ENCODE measurements around the gene SNAPC4.
A peak's percentile ranks its signal among the peaks of the same experiment; 100 is the strongest.

SNAPC4 gene, protein sequence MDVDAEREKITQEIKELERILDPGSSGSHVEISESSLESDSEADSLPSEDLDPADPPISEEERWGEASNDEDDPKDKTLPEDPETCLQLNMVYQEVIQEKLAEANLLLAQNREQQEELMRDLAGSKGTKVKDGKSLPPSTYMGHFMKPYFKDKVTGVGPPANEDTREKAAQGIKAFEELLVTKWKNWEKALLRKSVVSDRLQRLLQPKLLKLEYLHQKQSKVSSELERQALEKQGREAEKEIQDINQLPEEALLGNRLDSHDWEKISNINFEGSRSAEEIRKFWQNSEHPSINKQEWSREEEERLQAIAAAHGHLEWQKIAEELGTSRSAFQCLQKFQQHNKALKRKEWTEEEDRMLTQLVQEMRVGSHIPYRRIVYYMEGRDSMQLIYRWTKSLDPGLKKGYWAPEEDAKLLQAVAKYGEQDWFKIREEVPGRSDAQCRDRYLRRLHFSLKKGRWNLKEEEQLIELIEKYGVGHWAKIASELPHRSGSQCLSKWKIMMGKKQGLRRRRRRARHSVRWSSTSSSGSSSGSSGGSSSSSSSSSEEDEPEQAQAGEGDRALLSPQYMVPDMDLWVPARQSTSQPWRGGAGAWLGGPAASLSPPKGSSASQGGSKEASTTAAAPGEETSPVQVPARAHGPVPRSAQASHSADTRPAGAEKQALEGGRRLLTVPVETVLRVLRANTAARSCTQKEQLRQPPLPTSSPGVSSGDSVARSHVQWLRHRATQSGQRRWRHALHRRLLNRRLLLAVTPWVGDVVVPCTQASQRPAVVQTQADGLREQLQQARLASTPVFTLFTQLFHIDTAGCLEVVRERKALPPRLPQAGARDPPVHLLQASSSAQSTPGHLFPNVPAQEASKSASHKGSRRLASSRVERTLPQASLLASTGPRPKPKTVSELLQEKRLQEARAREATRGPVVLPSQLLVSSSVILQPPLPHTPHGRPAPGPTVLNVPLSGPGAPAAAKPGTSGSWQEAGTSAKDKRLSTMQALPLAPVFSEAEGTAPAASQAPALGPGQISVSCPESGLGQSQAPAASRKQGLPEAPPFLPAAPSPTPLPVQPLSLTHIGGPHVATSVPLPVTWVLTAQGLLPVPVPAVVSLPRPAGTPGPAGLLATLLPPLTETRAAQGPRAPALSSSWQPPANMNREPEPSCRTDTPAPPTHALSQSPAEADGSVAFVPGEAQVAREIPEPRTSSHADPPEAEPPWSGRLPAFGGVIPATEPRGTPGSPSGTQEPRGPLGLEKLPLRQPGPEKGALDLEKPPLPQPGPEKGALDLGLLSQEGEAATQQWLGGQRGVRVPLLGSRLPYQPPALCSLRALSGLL (N-terminal part only)

DNA sequence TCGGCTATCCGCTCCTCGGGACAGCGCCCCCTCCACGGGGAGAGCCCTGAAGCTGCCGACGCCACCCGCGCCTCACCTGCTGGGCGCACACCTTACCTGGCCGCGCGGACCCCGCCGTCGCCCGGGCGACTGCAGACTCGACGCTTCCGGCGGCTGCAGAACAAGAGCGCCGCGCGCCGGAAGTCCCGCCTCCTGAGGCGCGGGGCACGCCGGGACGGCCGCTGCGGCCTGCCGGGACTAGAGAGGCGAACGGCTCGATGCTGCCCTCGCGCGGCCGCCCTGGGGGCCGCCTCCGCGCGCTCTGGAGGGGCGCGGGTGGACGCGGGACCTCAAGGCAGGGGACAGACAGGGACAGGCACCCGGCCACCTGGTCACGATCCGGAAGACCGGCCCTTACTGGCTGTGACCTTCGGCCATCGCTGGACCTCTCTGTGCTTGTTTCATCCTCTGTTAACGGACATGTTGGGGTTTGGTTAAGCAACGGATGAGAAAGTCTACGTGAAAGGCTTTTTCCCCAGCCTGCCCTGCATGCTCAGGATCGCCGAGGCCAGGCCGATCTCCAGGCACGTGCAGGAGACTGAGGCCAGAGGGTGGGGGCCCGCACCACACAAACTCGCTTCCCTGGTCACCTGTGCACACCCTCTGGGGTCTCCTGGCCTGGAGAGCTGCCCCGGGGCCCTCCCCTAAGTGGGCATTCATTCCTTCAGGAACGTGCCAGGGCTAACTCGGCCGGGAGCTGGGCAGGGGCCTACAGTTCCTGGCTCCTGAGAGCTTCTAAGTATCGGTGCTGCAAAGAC, at the start of gene SNAPC4:
Gene SNAPC4 (minus strand): TSS at position 133 of the 797 bp plus-strand sequence. CDS start 1,742 bp downstream, outside the sequence.
- peak; percentile 94 for DNase-seq (ENCODE audit: low spot score)

DNA sequence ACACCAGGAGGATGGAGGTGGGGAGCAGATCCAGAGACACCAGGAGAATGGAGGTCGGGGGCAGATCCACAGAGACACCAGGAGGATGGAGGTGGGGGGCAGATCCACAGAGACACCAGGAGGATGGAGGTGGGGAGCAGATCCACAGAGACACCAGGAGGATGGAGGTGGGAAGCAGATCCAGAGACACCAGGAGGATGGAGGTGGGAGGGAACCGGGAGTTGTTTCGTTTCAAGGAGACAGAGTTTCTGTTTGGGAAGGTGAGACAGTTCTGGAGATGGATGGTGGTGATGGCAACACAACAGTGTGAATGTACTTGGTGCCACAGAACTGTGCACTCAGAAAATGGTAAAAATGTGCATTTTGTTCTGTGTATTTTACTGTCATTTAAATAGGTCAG, 48.7 kb upstream of the SNAPC4 start:
- DNase-seq (ENCODE audit: low spot score), result no peak

DNA sequence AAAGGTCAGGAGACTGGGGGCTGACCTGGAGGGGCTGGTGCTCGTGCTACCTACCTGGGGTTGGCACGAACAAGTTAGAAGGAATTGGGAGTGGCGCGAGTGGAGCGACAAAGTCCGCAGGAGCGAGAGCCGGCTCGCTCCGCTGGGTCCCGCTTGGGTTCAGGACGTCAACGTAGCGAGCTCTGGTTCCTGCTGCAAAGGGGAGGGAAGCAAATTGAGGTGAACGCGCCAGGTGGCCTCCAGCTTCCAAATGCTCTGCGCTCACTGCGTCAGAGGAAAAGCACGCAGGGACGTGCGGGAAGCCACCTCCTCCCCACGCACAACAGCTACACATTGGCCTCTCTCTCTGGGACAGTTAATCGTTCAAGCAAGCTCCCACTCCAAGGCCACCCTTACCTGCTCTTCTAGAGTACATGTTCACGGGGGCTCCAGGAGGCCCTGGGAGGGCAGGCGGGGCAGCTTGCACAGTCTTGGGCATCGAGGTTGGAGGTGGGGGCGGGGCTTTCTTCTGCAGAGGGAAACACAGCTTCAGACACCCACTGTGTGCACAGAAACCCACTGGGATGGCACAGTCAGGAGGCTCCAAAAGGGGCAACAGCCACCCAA, 47.3 kb upstream of the SNAPC4 start:
- no peak for DNase-seq (ENCODE audit: low spot score)

DNA sequence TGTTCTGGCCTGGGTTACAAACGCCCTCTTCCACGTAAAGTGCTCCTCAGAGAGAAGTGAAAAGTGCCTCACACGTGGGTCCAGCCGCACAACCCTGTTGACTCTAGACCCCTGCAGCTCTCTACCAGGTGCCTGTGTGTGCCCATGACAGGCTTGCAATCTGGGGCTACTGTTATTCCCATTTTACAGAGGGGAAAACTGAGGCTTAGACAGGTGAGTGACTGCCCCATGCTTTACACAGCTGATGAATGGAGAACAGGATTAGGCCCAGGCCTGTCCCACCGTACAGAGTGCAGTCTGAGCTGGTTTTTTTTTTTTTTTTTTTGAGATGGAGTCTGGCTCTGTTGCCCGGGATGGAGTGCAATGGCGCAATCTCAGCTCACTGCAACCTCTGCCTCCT, 45.8 kb upstream of the SNAPC4 start:
- no peak for DNase-seq (ENCODE audit: low spot score)

DNA sequence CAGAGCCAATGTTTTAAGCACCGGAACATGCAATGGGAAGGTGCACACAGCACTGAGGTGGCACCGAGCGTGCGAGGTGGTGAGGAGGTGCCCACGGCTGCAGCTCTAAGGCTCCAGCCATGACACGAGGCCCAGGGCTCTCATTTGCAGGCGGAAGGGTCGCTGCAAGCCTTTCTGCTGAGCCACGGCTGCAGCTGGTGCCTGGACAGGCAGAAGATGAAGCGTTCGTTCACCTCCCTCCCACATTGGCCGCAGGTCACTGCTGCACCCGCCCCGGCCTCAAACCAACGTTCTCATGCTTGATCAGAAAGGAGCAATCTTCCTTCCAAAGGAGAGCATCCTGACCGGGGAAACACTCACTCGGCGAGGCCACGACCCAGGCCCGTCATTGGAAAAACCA, 44.1 kb upstream of the SNAPC4 start:
- DNase-seq (ENCODE audit: low spot score), result no peak

DNA sequence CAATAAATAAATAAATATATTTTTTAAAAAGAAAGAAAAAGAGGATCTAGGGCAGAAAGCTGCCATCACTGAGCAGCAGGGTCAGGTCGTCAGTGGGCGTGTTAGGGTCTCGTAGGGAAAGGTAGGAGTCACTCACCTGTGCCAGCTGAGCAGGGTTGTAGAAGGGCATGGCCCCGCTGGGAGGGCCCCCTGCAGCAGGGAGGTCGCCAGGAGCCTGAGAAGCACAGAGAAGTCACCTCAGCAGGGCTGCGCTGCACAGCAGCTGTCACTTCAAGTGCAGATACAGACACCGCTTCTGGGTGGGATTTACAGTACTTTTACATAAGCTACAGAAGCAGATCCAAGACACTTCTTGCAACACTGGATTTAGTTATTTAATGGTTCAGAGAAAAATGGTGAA, 43.7 kb upstream of the SNAPC4 start:
- DNase-seq (ENCODE audit: low spot score), result no peak

DNA sequence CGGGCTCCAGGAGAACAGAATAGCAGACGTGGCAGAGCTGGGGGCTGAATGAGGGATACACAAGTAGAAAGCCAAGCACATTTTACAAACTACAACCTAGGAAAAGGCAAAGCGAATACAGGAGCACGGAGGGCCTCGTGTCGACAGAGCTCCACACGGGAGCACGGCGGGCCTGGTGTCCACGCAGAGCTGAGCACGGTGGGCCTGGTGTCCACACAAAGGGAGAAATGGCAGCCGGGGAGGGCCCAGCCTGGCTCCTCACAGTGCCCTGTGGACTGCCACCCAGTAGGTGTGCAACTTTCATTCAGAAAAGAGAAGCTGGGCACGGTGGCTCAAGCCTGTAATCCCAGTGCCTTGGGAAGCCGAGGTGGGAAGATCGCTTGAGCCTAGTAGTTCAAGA, 43.1 kb upstream of the SNAPC4 start:
- DNase-seq (ENCODE audit: low spot score), result no peak

DNA sequence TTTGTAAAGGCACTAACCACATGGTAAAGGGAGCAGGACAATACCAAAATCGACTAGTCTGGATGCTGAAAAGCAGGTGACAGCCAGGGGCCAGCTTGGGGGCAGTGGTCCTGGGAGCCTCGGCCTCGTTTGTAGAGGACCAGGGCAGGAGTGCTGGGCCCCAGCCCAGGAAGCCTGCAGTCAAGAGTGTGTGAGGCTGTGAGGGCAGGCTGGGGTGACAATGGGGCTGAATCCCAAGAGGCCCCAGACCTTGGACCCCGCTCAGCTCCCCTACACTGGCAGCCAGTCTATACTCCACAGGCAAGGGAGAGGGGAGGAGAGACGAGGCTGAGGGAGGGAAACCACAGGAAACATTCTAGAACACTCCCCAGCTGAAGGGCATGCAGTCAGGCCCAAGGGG, 42.3 kb upstream of the SNAPC4 start:
- DNase-seq (ENCODE audit: low spot score), result no peak

DNA sequence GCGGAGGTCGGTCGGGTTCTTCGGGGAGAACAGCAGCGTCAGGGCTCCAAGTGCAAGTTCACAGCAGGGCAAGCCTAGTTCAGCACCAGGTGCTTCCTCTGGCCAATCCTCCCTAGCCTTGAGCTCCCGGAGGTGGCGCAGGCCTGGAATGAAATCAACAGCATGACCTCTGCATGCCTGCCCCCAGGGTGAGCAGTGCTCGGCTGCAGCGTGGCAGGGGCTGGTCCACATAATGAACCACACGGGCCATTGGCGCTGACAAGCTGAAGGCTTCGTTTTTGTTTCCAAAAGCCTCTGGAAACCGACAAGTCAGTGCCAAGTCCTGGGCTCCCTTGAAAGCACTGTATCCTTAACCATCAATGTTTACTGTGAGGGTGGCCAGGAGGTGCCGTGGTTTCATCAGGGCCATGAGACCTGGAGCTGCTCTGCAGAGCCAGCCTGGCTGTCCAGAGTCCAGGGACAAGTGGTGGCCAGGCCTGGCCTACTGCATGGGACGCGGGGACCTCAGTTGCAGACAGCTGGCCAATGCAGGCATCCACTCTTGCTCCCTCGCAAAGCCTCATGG, 41.8 kb upstream of the SNAPC4 start:
- no peak for DNase-seq (ENCODE audit: low spot score)

DNA sequence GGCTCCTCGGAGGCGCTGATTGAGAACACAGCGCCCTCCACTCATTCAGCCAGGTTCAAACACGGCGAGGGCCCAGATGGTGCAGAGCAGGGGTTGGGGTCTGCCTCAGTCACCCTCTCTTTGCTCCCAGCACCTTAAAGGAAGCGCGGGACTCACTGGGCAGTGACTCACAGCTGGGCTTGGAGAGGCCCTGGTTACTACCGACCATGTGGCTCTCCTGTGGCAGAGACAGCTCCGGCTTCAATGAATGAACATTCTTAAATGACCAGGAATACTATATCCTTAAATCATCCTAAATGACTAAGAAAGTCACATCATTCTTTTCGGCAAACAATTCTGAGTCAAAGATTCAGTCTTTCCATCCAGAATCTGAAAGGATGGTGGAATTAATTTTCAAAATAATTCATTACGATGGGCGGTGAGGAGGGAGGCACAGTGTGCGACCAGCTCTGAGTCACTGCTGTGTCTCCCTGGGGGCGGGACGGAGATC, 41.3 kb upstream of the SNAPC4 start:
- no peak for DNase-seq (ENCODE audit: low spot score)

DNA sequence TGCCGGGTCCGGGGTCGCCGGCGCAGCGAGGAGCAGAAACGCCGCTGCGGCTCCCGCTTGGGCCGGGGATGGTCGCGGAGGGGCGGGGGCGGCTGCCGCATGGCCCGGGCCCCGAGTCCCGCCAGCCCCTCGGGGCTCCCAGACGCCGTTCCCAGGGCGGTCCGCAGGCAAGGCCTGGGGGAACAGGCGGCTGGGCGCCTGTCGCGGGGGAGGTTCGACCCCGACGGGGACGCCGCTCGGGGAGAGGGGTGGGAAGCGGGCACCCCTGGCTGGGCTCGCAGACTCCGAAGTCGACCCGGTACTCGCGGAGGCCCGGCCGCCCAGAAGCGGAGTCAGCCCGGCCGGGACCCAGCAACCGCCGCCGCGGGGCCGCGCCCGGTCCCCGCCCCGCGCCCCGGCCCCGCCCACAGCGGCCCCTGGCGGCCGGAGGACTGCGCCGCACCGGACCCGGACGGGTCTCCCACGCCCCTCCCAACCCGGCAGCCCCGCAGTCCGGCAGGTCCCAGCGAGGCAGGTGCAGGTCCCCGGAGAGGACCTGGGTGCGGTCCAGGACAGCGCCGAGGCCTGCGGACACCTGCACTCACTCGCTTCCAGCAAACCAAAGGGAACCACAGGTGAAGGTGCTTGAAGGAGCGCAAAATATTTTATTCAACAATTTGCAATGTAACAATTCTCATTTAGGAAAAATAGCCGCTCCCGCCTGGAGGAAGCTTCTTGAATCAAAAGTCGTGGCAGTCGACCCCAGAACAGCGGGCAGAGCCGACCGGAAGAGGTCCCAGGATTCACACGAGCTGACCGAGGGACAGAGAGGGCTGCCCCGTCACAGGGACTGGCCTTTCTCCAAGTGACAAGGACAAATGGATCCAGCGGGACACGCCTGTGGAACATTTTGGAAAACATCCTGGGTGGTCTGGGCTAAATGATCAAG, 39.8 kb upstream of the SNAPC4 start, which contains the start of gene INPP5E:
Gene INPP5E (minus strand): TSS at position 365 of the 928 bp plus-strand sequence. CDS start 426 bp downstream, outside the sequence.
- DNase-seq (ENCODE audit: low spot score), result peak; percentile 90

DNA sequence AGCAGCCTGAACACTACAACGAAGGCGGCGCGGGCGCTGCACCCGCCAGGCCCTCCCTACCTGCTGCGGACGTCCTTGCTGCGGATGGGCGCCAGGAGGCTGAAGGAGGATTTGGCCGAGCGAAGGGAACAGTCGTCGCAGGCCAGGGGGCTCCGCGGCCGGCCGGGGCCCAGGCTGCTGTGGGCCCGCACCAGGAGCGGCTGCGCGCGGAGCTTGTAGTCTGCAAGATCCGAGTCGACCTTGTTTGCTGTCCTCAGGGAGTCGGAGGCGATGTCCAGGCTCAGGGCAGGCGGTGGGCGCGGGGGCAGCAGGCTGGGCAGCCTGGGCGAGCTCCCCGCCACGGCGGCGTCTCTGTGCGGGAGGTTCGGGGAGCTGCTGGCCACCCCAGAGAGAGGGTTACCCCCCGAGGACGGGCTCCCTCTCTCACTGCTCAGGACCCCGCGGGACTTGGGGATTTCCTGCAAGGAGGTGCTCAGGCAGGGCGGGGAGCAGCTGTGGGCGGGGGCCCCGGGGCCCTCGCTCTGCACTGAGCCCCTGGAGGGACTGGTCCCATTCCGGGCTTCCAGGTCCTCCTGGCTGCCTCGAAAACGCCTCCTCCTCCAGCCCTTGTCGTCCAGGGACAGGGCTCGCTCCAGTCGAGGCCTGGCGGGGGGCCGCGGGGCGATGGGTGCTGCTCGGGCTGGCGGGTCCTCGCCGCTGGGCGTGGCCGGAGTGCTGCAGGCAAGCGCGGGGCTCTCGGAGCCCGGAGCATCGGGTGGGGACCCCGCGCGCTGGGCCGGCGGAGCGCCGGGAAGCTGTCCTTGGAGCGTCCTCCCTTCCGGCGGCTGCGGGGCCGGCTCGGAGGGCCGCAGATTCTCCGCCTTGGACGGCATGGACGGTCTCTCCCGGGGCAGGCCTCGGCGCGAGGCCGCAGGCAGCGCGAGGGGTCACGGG, 38.8 kb upstream of the SNAPC4 start:
- peak; percentile 67 for DNase-seq (ENCODE audit: low spot score)

DNA sequence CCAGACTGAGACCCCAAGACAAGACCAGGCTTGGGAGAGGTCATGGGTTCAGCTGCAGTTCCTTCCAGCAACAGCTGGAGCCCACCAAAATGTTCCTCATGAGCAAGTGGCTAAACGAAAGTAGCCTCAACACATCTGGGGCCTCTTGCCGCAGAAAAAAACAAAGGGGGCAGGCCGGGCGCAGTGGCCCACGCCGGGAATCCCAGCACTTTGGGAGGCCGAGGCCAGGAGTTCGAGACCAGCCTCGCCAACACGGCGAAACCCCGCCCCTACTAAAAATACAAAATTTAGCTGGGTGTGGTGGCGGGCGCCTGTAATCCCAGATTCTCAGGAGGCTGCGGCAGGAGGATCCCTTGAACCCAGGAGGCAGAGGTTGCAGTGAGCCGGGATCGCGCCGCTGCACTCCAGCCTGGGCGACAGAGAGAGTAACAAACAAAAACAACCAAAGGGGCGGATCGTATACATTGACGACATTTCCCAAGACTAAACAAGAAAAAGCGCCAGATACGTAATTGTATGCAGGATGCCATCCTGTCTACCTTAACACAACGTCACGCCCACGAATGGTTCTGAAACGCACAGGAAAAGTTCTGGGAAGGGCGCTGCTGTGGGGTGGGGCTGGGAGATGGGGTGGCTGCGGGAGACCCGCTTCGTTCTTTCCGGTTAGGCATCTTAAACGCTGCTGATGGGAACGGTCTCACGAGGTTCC, 38.0 kb upstream of the SNAPC4 start:
- DNase-seq (ENCODE audit: low spot score), result no peak

DNA sequence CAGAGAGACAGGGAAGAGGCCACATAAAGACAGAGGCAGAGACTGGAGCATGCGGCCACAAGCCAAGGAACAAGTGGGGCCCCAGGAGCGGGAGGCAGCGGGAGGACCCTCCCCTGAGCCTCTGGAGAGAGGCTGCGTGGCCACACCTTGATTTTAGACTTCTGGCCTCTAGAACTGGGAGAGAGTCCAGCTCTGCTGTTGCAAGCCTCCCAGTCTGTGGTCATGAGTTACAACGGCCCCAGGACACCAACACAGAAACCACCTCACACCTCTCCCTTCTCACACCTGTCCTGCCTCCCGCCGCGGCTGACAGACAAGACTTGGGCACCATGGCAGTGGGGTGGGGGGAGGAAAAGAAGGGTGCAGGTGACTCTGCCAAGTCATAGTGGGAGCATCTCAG, 37.5 kb upstream of the SNAPC4 start:
- no peak for DNase-seq (ENCODE audit: low spot score)

DNA sequence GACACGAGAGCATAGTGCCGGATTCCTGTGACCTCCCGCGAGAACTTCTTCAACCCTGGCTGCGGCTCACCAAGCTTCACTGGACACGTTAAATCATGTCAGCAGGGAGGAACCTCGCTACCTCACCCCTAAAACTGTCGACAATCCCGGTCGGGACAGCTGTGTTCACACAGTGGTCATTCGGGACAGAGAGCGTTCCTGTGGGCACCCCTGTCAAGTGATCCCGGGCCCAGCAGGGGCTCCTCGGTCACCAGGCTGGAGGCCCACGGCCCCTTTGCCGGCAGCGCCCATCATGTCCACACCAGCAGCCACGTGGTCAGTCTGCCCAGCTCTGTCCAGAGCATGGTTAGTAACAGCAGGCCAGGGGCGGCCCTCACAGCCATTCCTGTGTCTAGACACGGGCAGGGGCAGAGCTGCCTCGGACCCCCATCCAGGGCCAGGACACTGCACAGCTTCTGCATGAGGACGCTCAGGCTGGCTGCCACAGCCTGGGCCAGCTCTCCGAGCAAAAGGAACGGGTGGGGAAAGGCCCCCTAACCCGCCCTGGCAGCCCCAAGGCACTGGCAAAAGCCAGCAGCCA, 36.2 kb upstream of the SNAPC4 start:
- no peak for DNase-seq (ENCODE audit: low spot score)

DNA sequence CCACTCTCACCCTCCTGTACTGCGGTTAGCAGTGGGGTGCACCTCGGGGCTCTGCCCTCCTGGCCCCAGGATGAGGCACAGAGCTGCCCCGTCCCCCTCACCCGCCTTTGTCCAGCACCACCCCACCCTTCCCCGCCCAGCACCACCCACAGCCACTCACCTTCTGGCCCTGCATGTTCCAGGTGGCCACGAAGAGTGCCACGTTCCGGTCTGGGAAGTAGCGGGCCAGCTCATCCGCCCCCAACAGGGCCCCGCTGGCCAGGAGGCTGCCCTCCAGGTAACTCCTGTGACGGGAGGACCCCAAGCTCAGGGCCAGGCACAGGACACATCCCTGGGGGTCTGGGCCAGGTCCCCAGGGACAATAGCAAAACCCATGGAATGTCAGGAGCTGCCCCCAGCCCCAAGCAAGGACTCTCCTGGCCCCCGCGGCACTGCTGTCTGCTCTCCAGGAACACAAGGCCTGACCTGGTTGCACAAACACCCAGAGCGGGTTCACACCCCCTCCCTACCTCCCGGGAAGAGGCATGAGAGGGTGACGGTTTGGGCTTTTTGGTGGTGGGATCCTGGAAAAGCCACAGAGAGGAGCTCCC, 34.7 kb upstream of the SNAPC4 start:
- DNase-seq (ENCODE audit: low spot score), result no peak
